HCT116 (cell line): Measurements from ENCODE around the gene MSI2. TPM values are rescaled to one million over a fixed set of nuclear protein-coding genes. Genes with fewer than 3 reads are reported as not detected.

Experiments used
- ATAC-seq: fragments of 200-7000 bp; cut with Tn5 transposase; 2 replicates; pipeline ENCODE4 v1.9.1; 2020; ENCODE audit warnings: mild to moderate bottlenecking, moderate library complexity
- BruUV-seq: library from RNA; stranded (reverse); fragments of 400-500 nt; replicated peaks from 2 replicates; lab custom pipeline; 2021; lab: Mats Ljungman, UMichigan
- CTCF ChIA-PET: fragments of 300-600 bp; sonication (Branson Sonifier 250); formaldehyde crosslinking; loops from one replicate; lab custom pipeline; 2021; ENCODE audit warnings: antibody characterized with exemption; lab: Charles Lee
- POLR2A ChIA-PET: fragments of 300-600, 350-600 bp; sonication (Branson Sonifier 250); formaldehyde crosslinking; loops from one replicate; lab custom pipeline; 2021; ENCODE audit warnings: antibody characterized with exemption; lab: Charles Lee
- RAD21 ChIA-PET, 2 experiments: fragments of 300-600 bp; sonication (Branson Sonifier 250); formaldehyde crosslinking; loops; one replicate each; lab custom pipeline; 2023; ENCODE audit warnings: low total read pairs in 2 of 2; ENCODE audit not compliant: uncharacterized antibody in 2 of 2, unreplicated experiment in 2 of 2, low non-redundant PET in 1 of 2; lab: Charles Lee
- DNase-seq: peaks from one replicate; pipeline ENCODE4 v3.0.0-alpha.2; 2010; ENCODE audit warnings: low read depth, low spot score
- H2AFZ ChIP-seq: fragments of 200-600 bp; shearing (Covaris generic), sonication (generic); 2 replicates; pipeline ENCODE4 v1.6.1; 2017; ENCODE audit warnings: low read depth, mixed run types, mixed read lengths, antibody characterized with exemption, low read length; ENCODE audit not compliant: poor library complexity, severe bottlenecking
- H3K27ac ChIP-seq: 2 replicates; pipeline ENCODE4 v1.5.1; 2012; ENCODE audit warnings: low read depth, low read length
- H3K27me3 ChIP-seq: fragments of 200-600 bp; sonication (generic); 2 replicates; pipeline ENCODE4 v1.6.1; 2016; ENCODE audit warnings: mixed run types, low read length, mixed read lengths; ENCODE audit not compliant: insufficient read depth
- H3K36me3 ChIP-seq, 2 experiments: fragments of 200-500 bp in 1 of 2; fragments of 200-600 bp in 1 of 2; sonication (Bioruptor generic) in 1 of 2; sonication (generic) in 1 of 2; 2 replicates each; pipeline versions ENCODE4 v1.5.1 to v1.6.1; 2014 to 2016; ENCODE audit warnings: low read length in 2 of 2, inconsistent platforms in 1 of 2, mixed read lengths in 1 of 2, mixed run types in 1 of 2; ENCODE audit not compliant: insufficient read depth in 2 of 2, control insufficient read depth in 1 of 2
- H3K4me1 ChIP-seq, 2 experiments: fragments of 200-600 bp in 1 of 2; sonication (generic) in 1 of 2; 2 replicates each; pipeline versions ENCODE4 v1.5.1 to v1.6.1; 2012 to 2017; ENCODE audit warnings: low read length in 2 of 2, inconsistent platforms in 1 of 2, mild to moderate bottlenecking in 1 of 2, mixed read lengths in 1 of 2, mixed run types in 1 of 2, moderate library complexity in 1 of 2; ENCODE audit not compliant: insufficient read depth in 2 of 2, control insufficient read depth in 1 of 2
- H3K4me2 ChIP-seq: fragments of 200-600 bp; sonication (generic); 2 replicates; pipeline ENCODE4 v1.6.1; 2017; ENCODE audit warnings: mixed run types, low read length, mixed read lengths
- H3K4me3 ChIP-seq, 2 experiments: fragments of 200-600 bp in 1 of 2; sonication (generic) in 1 of 2; replicated peaks in 1 of 2; 2 replicates each; pipeline ENCODE4 v1.5.1; 2011 to 2016; ENCODE audit warnings: low read length in 2 of 2, control low read depth in 1 of 2, low read depth in 1 of 2, mild to moderate bottlenecking in 1 of 2, mixed read lengths in 1 of 2, mixed run types in 1 of 2
- H3K79me2 ChIP-seq: fragments of 200-600 bp; sonication (generic); 2 replicates; pipeline ENCODE4 v1.6.1; 2017; ENCODE audit warnings: mild to moderate bottlenecking, mixed run types, low read length, moderate library complexity, mixed read lengths; ENCODE audit not compliant: insufficient read depth
- H3K9ac ChIP-seq: fragments of 200-600 bp; sonication (generic); 2 replicates; pipeline ENCODE4 v1.6.1; 2016; ENCODE audit warnings: low read length, mixed read lengths
- H3K9me2 ChIP-seq: fragments of 200-600 bp; sonication (generic), shearing (Covaris generic); 2 replicates; pipeline ENCODE4 v1.6.1; 2017; ENCODE audit warnings: mixed run types, mild to moderate bottlenecking, moderate library complexity; ENCODE audit not compliant: insufficient read depth
- H3K9me3 ChIP-seq, 2 experiments: fragments of 200-500 bp in 1 of 2; fragments of 200-600 bp in 1 of 2; sonication (Bioruptor generic) in 1 of 2; sonication (generic) in 1 of 2; 2 replicates each; pipeline ENCODE4 v1.6.1; 2014 to 2017; ENCODE audit warnings: low read length in 2 of 2, mixed read lengths in 2 of 2, inconsistent platforms in 1 of 2, low read depth in 1 of 2, mild to moderate bottlenecking in 1 of 2, mixed run types in 1 of 2, moderate library complexity in 1 of 2; ENCODE audit not compliant: control insufficient read depth in 1 of 2, insufficient read depth in 1 of 2
- H4K20me1 ChIP-seq: fragments of 200-600 bp; sonication (generic), shearing (Covaris generic); 2 replicates; pipeline ENCODE4 v1.6.1; 2017; ENCODE audit warnings: mixed run types, mild to moderate bottlenecking, moderate library complexity; ENCODE audit not compliant: insufficient read depth
- EGR1 ChIP-seq: IDR thresholded peaks from 2 replicates; pipeline ENCODE4 v1.6.1; 2012; ENCODE audit warnings: low read depth
- EZH2phosphoT487 ChIP-seq: fragments of 200-600 bp; IDR thresholded peaks from 2 replicates; pipeline ENCODE4 v1.6.1; 2018; ENCODE audit warnings: antibody characterized with exemption, borderline replicate concordance
- FOSL1 ChIP-seq: IDR thresholded peaks from 2 replicates; pipeline ENCODE4 v1.6.1; 2012; ENCODE audit warnings: low read depth
- RAD21 ChIP-seq: IDR thresholded peaks from 2 replicates; pipeline ENCODE4 v1.6.1; 2012; ENCODE audit warnings: low read depth, mild to moderate bottlenecking
- ZFX ChIP-seq: fragments of 450-650 bp; IDR thresholded peaks from 2 replicates; pipeline ENCODE4 v1.6.1; 2017
- ZNF274 ChIP-seq: fragments of 200-500 bp; sonication (Bioruptor generic); IDR thresholded peaks from 2 replicates; pipeline ENCODE4 v1.6.1; 2014; ENCODE audit warnings: mild to moderate bottlenecking, low read depth, low read length, inconsistent platforms
- intact Hi-C: fragments of 100-400 bp; cut with micrococcal nuclease; formaldehyde crosslinking; loops from 2 replicates; pipeline ENCODE4 v1.10.0; 2022
- total RNA-seq: library from RNA; stranded (reverse); gene quantifications from one replicate; pipeline ENCODE4 v1.2.1, GENCODE V29; 2021; ENCODE audit not compliant: unreplicated experiment
- TF ChIP-seq, protein P1 (sequence below): IDR thresholded peaks from 2 replicates; pipeline ENCODE4 v1.6.1; 2011; ENCODE audit warnings: mild to moderate bottlenecking, low read length, moderate library complexity; ENCODE audit not compliant: insufficient replicate concordance; ENCODE audit errors: extremely low read depth
- TF ChIP-seq, protein P2 (sequence below), 3 experiments: fragments of 200-600 bp in 1 of 3; sonication (generic) in 1 of 3; IDR thresholded peaks in 2 of 3; conservative IDR thresholded peaks in 1 of 3; 2 replicates each; pipeline ENCODE4 v1.5.1; 2012 to 2017; ENCODE audit warnings: low read depth in 2 of 3, low read length in 2 of 3, antibody characterized with exemption in 1 of 3, borderline replicate concordance in 1 of 3, control low read depth in 1 of 3, mild to moderate bottlenecking in 1 of 3, mixed read lengths in 1 of 3, mixed run types in 1 of 3, moderate library complexity in 1 of 3; ENCODE audit not compliant: insufficient read depth in 1 of 3
- TF ChIP-seq, protein P3 (sequence below): IDR thresholded peaks from 2 replicates; pipeline ENCODE4 v1.6.1; 2012

The MSI2 gene
- total RNA-seq, 1 experiment from 2014 or later: 137 TPM

DNA sequence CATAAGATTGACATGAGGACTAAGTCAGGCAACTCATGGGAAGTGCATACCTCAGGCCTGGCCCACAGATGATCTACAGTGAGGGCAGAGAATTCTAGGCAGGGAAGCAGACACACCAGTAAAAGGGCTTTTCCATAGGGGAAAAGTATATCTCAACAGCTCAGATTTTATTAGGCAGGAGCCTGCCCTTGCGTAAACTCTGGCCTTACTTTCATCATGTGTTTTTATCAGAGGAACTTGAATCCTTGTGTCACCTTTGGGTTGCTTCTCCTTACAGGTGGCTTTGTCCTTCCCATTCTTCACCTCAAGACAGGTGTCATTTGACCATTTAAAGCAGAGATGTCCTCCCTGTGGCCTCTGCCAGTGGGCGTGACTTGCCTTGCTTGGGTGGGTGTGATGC lies 138.1 kb downstream of the MSI2 start:
- H2AFZ ChIP-seq: no peak overlapping the region
- BruUV-seq: no TSS peak
- H3K9ac ChIP-seq: no peak overlapping the region
- H3K4me2 ChIP-seq: no peak overlapping the region
- peaks cover 3% of the 10 kb centered on the region; the same call in 1 of the 2 replicates for H3K79me2 ChIP-seq
- no peaks in the 10 kb centered on the region for H3K27me3 ChIP-seq
- no peaks in the 10 kb centered on the region for H4K20me1 ChIP-seq
- ChIA-PET RAD21 (no interaction called here), POLR2A (no interaction called here), CTCF (no interaction called here)
- no peak for ATAC-seq
- no peak for DNase-seq
- TF ChIP-seq EGR1 (no peak), RAD21 (no peak), FOSL1 (no peak), EZH2phosphoT487 (no peak), ZNF274 (no peak), ZFX (no peak)
- TF ChIP-seq, protein P1, sequence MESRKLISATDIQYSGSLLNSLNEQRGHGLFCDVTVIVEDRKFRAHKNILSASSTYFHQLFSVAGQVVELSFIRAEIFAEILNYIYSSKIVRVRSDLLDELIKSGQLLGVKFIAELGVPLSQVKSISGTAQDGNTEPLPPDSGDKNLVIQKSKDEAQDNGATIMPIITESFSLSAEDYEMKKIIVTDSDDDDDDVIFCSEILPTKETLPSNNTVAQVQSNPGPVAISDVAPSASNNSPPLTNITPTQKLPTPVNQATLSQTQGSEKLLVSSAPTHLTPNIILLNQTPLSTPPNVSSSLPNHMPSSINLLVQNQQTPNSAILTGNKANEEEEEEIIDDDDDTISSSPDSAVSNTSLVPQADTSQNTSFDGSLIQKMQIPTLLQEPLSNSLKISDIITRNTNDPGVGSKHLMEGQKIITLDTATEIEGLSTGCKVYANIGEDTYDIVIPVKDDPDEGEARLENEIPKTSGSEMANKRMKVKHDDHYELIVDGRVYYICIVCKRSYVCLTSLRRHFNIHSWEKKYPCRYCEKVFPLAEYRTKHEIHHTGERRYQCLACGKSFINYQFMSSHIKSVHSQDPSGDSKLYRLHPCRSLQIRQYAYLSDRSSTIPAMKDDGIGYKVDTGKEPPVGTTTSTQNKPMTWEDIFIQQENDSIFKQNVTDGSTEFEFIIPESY: no peak
- TF ChIP-seq, protein P2, sequence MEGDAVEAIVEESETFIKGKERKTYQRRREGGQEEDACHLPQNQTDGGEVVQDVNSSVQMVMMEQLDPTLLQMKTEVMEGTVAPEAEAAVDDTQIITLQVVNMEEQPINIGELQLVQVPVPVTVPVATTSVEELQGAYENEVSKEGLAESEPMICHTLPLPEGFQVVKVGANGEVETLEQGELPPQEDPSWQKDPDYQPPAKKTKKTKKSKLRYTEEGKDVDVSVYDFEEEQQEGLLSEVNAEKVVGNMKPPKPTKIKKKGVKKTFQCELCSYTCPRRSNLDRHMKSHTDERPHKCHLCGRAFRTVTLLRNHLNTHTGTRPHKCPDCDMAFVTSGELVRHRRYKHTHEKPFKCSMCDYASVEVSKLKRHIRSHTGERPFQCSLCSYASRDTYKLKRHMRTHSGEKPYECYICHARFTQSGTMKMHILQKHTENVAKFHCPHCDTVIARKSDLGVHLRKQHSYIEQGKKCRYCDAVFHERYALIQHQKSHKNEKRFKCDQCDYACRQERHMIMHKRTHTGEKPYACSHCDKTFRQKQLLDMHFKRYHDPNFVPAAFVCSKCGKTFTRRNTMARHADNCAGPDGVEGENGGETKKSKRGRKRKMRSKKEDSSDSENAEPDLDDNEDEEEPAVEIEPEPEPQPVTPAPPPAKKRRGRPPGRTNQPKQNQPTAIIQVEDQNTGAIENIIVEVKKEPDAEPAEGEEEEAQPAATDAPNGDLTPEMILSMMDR (IDR thresholded peaks at IDR 0.05 in 2 of 3, conservative IDR thresholded peaks at IDR 0.05 in 1 of 3; ENCODE audit: borderline replicate concordance in 1 of 3, insufficient read depth in 1 of 3, low read depth in 2 of 3, low read length in 2 of 3): no peak
- TF ChIP-seq, protein P3, sequence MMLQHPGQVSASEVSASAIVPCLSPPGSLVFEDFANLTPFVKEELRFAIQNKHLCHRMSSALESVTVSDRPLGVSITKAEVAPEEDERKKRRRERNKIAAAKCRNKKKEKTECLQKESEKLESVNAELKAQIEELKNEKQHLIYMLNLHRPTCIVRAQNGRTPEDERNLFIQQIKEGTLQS: no peak
- intact Hi-C loops: no loop called here
- no peaks in the 10 kb centered on the region for H3K36me3 ChIP-seq
- no peaks in the 10 kb centered on the region for H3K4me1 ChIP-seq
- H3K4me3 ChIP-seq: no peak overlapping the region
- H3K27ac ChIP-seq: no peak overlapping the region
- no peaks in the 10 kb centered on the region for H3K9me3 ChIP-seq
- H3K9me2 ChIP-seq: no peaks in the 10 kb centered on the region
